NT2/D1 (cell line): ENCODE measurements around the gene ACOT2.

Source experiments
- SUZ12 ChIP-seq: IDR thresholded peaks from 2 replicates; pipeline ENCODE4 v1.6.1; 2011; ENCODE audit not compliant: insufficient read length, insufficient read depth; ENCODE audit errors: extremely low read depth
- YY1 ChIP-seq: IDR thresholded peaks from 2 replicates; pipeline ENCODE4 v1.6.1; 2011; ENCODE audit not compliant: insufficient read length, insufficient read depth
- ZNF274 ChIP-seq: IDR thresholded peaks from 2 replicates; pipeline ENCODE4 v1.6.1; 2011; ENCODE audit warnings: mild to moderate bottlenecking, low read depth, low read length

- no peak for TF ChIP-seq YY1
- no peak for TF ChIP-seq ZNF274
- TF ChIP-seq SUZ12 = no peak
Measured at GRCh38 chr14:73553845-73554244, 15.2 kb upstream of the ACOT2 start.
